OCI-LY7 (cell line): ENCODE measurements around the gene NRXN2. TPM values are rescaled to one million over a fixed set of nuclear protein-coding genes. Genes with fewer than 3 reads are reported as not detected.

ENCODE experiments used
- BruUV-seq: library from RNA; stranded (reverse); fragments of 400-500 nt; replicated peaks from 2 replicates; lab custom pipeline; 2021; lab: Mats Ljungman, UMichigan
- CTCF ChIA-PET: fragments of 300-600 bp; sonication (Branson Sonifier 250); formaldehyde crosslinking; loops from one replicate; lab custom pipeline; 2022; ENCODE audit warnings: antibody characterized with exemption; ENCODE audit not compliant: unreplicated experiment; lab: Charles Lee
- POLR2A ChIA-PET: fragments of 300-600 bp; sonication (Branson Sonifier 250); formaldehyde crosslinking; loops from one replicate; lab custom pipeline; 2022; ENCODE audit warnings: antibody characterized with exemption; lab: Charles Lee
- DNase-seq: peaks from one replicate; pipeline ENCODE4 v3.0.0-alpha.2; 2015; ENCODE audit warnings: low spot score
- H2AFZ ChIP-seq: fragments of 200-600 bp; sonication (generic), shearing (Covaris generic); 2 replicates; pipeline ENCODE4 v1.6.1; 2014; ENCODE audit warnings: mild to moderate bottlenecking, antibody characterized with exemption, low read length, moderate library complexity
- H3K27ac ChIP-seq: fragments of 200-600 bp; sonication (generic); 2 replicates; pipeline ENCODE4 v1.5.1; 2014; ENCODE audit warnings: mixed run types, low read depth, mild to moderate bottlenecking, moderate library complexity, low read length, inconsistent platforms; ENCODE audit not compliant: poor library complexity, severe bottlenecking
- H3K36me3 ChIP-seq: fragments of 200-600 bp; sonication (generic); 2 replicates; pipeline ENCODE4 v1.6.1; 2014; ENCODE audit warnings: mild to moderate bottlenecking, antibody characterized with exemption, low read length, moderate library complexity, mixed read lengths; ENCODE audit not compliant: insufficient read depth
- H3K4me1 ChIP-seq: fragments of 200-600 bp; sonication (generic); 2 replicates; pipeline ENCODE4 v1.5.1; 2014; ENCODE audit warnings: mild to moderate bottlenecking, low read length; ENCODE audit not compliant: insufficient read depth, poor library complexity, severe bottlenecking
- H3K4me2 ChIP-seq: fragments of 200-600 bp; sonication (generic); 2 replicates; pipeline ENCODE4 v1.6.1; 2014; ENCODE audit warnings: mild to moderate bottlenecking, low read length
- H3K4me3 ChIP-seq: fragments of 200-600 bp; sonication (generic); 2 replicates; pipeline ENCODE4 v1.5.1; 2014; ENCODE audit warnings: mild to moderate bottlenecking, low read depth, low read length; ENCODE audit not compliant: poor library complexity, severe bottlenecking
- H3K79me2 ChIP-seq: fragments of 200-600 bp; sonication (generic); 2 replicates; pipeline ENCODE4 v1.6.1; 2016; ENCODE audit warnings: low read depth, mild to moderate bottlenecking, low read length, moderate library complexity, mixed read lengths; ENCODE audit not compliant: insufficient read depth
- H3K9me2 ChIP-seq: fragments of 200-600 bp; sonication (generic); 2 replicates; pipeline ENCODE4 v1.6.1; 2016; ENCODE audit warnings: mild to moderate bottlenecking, low read length, mixed read lengths; ENCODE audit not compliant: insufficient read depth
- H3K9me3 ChIP-seq: fragments of 200-600 bp; sonication (generic); 2 replicates; pipeline ENCODE4 v1.6.1; 2014; ENCODE audit warnings: mild to moderate bottlenecking, mixed run types, low read length, mixed read lengths
- H4K20me1 ChIP-seq: fragments of 200-600 bp; sonication (generic); 2 replicates; pipeline ENCODE4 v1.6.1; 2014; ENCODE audit warnings: mild to moderate bottlenecking, antibody characterized with exemption, low read length, moderate library complexity, mixed read lengths; ENCODE audit not compliant: insufficient read depth
- CTCF ChIP-seq: fragments of 200-600 bp; sonication (generic); conservative IDR thresholded peaks from 2 replicates; pipeline ENCODE4 v1.5.1; 2014; ENCODE audit warnings: mild to moderate bottlenecking, antibody characterized with exemption, low read length, moderate library complexity, mixed read lengths
- EZH2phosphoT487 ChIP-seq: fragments of 200-600 bp; sonication (generic); IDR thresholded peaks from 2 replicates; pipeline ENCODE4 v1.6.1; 2018; ENCODE audit warnings: low read depth, borderline replicate concordance, mild to moderate bottlenecking, mixed run types, antibody characterized with exemption, low read length, moderate library complexity, mixed read lengths
- intact Hi-C: fragments of 100-400 bp; cut with micrococcal nuclease; formaldehyde crosslinking; loops from one replicate; pipeline ENCODE4 v1.10.0; 2022; ENCODE audit not compliant: unreplicated experiment
- total RNA-seq, 2 experiments: library from RNA; depleted of rRNA in 1 of 2; stranded (reverse); fragments of >200 nt in 1 of 2; shearing (Covaris generic) in 1 of 2; gene quantifications; 2 replicates each; pipeline ENCODE4 v1.2.3, GENCODE V29; 2014 to 2022

Gene NRXN2
- total RNA-seq, 2 experiments from 2014 or later: 2.4 to 3.3 TPM

GRCh38 chr11:64759722-64760719, 37.0 kb upstream of the NRXN2 start, which contains the start of gene PYGM:
TSS of gene PYGM (minus strand) at chr11:64759974. CDS start at chr11:64759898, 76 bp downstream.
- TF ChIP-seq CTCF: no peak
- H3K27ac ChIP-seq: peak within 1 kb of the TSS; percentile 20
- H3K4me1 ChIP-seq: peaks cover 44% of the 10 kb centered on the region
- CTCF ChIA-PET: no interaction called here
- peaks cover 10% of the 10 kb centered on the region; the same call in 1 of the 2 replicates for H4K20me1 ChIP-seq
- no peak within 1 kb of the TSS for H3K4me2 ChIP-seq
- H3K36me3 ChIP-seq: peaks cover 33% of the 10 kb centered on the region
- H3K9me3 ChIP-seq: no peaks in the 10 kb centered on the region
- no TSS peak for BruUV-seq
- H3K79me2 ChIP-seq: peaks cover 4% of the 10 kb centered on the region; the same call in 1 of the 2 replicates
- H3K4me3 ChIP-seq: no peak within 1 kb of the TSS
- intact Hi-C loops: no loop called here
- H3K9me2 ChIP-seq: no peaks in the 10 kb centered on the region
- POLR2A ChIA-PET: interaction anchor here (0.6 to 2.3 kb wide), 5 partner anchors 12 to 19 kb away, joined by 3 to 8 read pairs (median 4); partner anchors contain the start of genes RASGRP2 and SF1
- no peak for DNase-seq
- no peak within 1 kb of the TSS for H2AFZ ChIP-seq

- Histone ChIP-seq H3K4me2 (no peak overlapping the region), H3K9me2 (no peaks in the 10 kb centered on the region), H3K4me1 (peaks cover 36% of the 10 kb centered on the region), H3K9me3 (no peaks in the 10 kb centered on the region), H3K4me3 (no peak overlapping the region), H4K20me1 (0 out of 2 replicates have a peak, but pooled peaks cover 3% of the 10 kb centered on the region), H3K36me3 (peaks cover 25% of the 10 kb centered on the region), H2AFZ (no peak overlapping the region), H3K79me2 (no peaks in the 10 kb centered on the region; the same call in 1 of the 2 replicates), H3K27ac (no peak overlapping the region)
- BruUV-seq: no TSS peak
- intact Hi-C loops: no loop called here
- ChIA-PET CTCF (no interaction called here), POLR2A (interaction anchor here (0.6 to 1.2 kb wide), 2 partner anchors 13 to 19 kb away, joined by 3 to 4 read pairs; partner anchors contain the start of gene SF1)
- DNase-seq: no peak
- TF ChIP-seq EZH2phosphoT487 (no peak), CTCF (no peak)
These were observed 36.2 kb upstream of the NRXN2 start for GRCh38 chr11:64759131-64759721.
